GM18519 (cell line): ENCODE data around the gene AGPAT2.
A peak's percentile ranks its signal among the peaks of the same experiment; 100 is the strongest.

Experiments used
- ATAC-seq: cut with Tn5 transposase; IDR thresholded peaks from one replicate; pipeline ENCODE4 v1.9.1; 2021; ENCODE audit warnings: mild to moderate bottlenecking, moderate library complexity; ENCODE audit not compliant: unreplicated experiment, low FRiP score

Gene AGPAT2

GRCh38 chr9:136703276-136703860 is 16.1 kb upstream of the AGPAT2 start:
- no peak for ATAC-seq

- no peak for ATAC-seq
Measured at GRCh38 chr9:136701668-136702053, 14.4 kb upstream of the AGPAT2 start.

- peak; percentile 46 for ATAC-seq
Measured at GRCh38 chr9:136700959-136701667, 13.9 kb upstream of the AGPAT2 start.

GRCh38 chr9:136700304-136700703 is 13.0 kb upstream of the AGPAT2 start:
- ATAC-seq, result no peak

GRCh38 chr9:136698635-136699246 is 11.5 kb upstream of the AGPAT2 start:
- ATAC-seq, result no peak

GRCh38 chr9:136697821-136698526 is 10.7 kb upstream of the AGPAT2 start:
- ATAC-seq, result no peak

- no peak for ATAC-seq
Measured at GRCh38 chr9:136697146-136697820, 10.0 kb upstream of the AGPAT2 start.

- ATAC-seq, result no peak
Measured at GRCh38 chr9:136696502-136696901, 9.2 kb upstream of the AGPAT2 start.

GRCh38 chr9:136695955-136696354 is 8.7 kb upstream of the AGPAT2 start:
- no peak for ATAC-seq

GRCh38 chr9:136695435-136695895 is 8.2 kb upstream of the AGPAT2 start:
- ATAC-seq, result no peak

- no peak for ATAC-seq
Measured at GRCh38 chr9:136694872-136695247, 7.6 kb upstream of the AGPAT2 start.

- ATAC-seq, result no peak
Measured at GRCh38 chr9:136694163-136694871, 7.1 kb upstream of the AGPAT2 start.

GRCh38 chr9:136693490-136694162 is 6.4 kb upstream of the AGPAT2 start:
- no peak for ATAC-seq

GRCh38 chr9:136693135-136693489 is 5.9 kb upstream of the AGPAT2 start:
- ATAC-seq, result no peak

- ATAC-seq, result no peak
Measured at GRCh38 chr9:136692185-136693134, 5.2 kb upstream of the AGPAT2 start.

GRCh38 chr9:136691316-136692184 is 4.3 kb upstream of the AGPAT2 start:
- no peak for ATAC-seq

GRCh38 chr9:136690806-136691261 is 3.6 kb upstream of the AGPAT2 start:
- no peak for ATAC-seq
